Measurements from ENCODE around the gene HGD. TPM values are rescaled to one million over a fixed set of nuclear protein-coding genes. Genes with fewer than 3 reads are reported as not detected.

Gene HGD
- total and polyA plus RNA-seq, 2 of the 13 experiments (the other 11 are each of a cell fraction or from before 2014, with no cell fraction given): 265 to 398 TPM

- TF ChIP-seq IRF2 (CRISPR knock-in tag; IDR thresholded peaks at IDR 0.05): no peak
Measured at GRCh38 chr3:120689395-120689794, 7.4 kb upstream of the HGD start (continued).

GRCh38 chr3:120688121-120688520 is 6.1 kb upstream of the HGD start:
- Histone ChIP-seq H3K27me3 (ENCODE audit: control insufficient read depth in 1 of 2, insufficient read depth in 2 of 2, low read length in 2 of 2) (no peaks in the 10 kb centered on the region), H4K20me1 (ENCODE audit: insufficient read depth, low read length) (no peaks in the 10 kb centered on the region), H3K4me2 (ENCODE audit: low read depth, low read length) (no peak overlapping the region), H3K9me3 (ENCODE audit: low read length) (no peaks in the 10 kb centered on the region), H3K36me3 (replicated peaks in 1 of 2; ENCODE audit: control insufficient read depth in 1 of 2, insufficient read depth in 2 of 2, low read length in 2 of 2) (0 out of 5 replicates have a peak, but pooled peaks cover 0 to 4% of the 10 kb centered on the region in 2 experiments), H3K9ac (ENCODE audit: insufficient read depth, low read depth, low read length) (no peak overlapping the region), H2AFZ (ENCODE audit: low read length) (no peak overlapping the region), H3K27ac (ENCODE audit: extremely low read length, insufficient read depth, low read length) (no peak overlapping the region), H3K79me2 (ENCODE audit: insufficient read depth, low read length) (no peaks in the 10 kb centered on the region), H3K4me1 (ENCODE audit: insufficient read depth, low read length) (peaks cover 41% of the 10 kb centered on the region), H3K4me3 (replicated peaks in 1 of 3; ENCODE audit: insufficient read depth in 1 of 3, low read depth in 2 of 3, low read length in 3 of 3) (no peak overlapping the region)
- FAIRE-seq: no peak
- no peak for DNase-seq (ENCODE audit: low spot score)
- in situ Hi-C loops (cut with HindIII; ENCODE audit: extremely low pct_ligation_motif_present, low pct_unique_long_range_greater_than_20kb) (no loop called here), intact Hi-C loops (cut with micrococcal nuclease; ENCODE audit: unreplicated experiment) (no loop called here)
- no peak for TF ChIP-seq SKIL (CRISPR knock-in tag; IDR thresholded peaks at IDR 0.05; ENCODE audit: borderline replicate concordance)
- no peak for TF ChIP-seq ZBTB39 (CRISPR knock-in tag; IDR thresholded peaks at IDR 0.05)
- no peak for TF ChIP-seq MNT (IDR thresholded peaks at IDR 0.05)
- no peak for TF ChIP-seq ELF1 (CRISPR knock-in tag; IDR thresholded peaks at IDR 0.05)
- TF ChIP-seq MED8 (CRISPR knock-in tag; IDR thresholded peaks at IDR 0.05; ENCODE audit: insufficient replicate concordance): no peak
- TF ChIP-seq ZNF770 (CRISPR knock-in tag; IDR thresholded peaks at IDR 0.05): no peak
- no peak for TF ChIP-seq CREB3 (CRISPR knock-in tag; IDR thresholded peaks at IDR 0.05)
- TF ChIP-seq ATF1 (CRISPR knock-in tag; IDR thresholded peaks at IDR 0.05): no peak
- TF ChIP-seq ZNF761 (CRISPR knock-in tag; conservative IDR thresholded peaks at IDR 0.05): no peak
- CTCF ChIA-PET (ENCODE audit: low intra/inter-chr PET ratio, low total read pairs): no interaction called here
- no peak for ATAC-seq
- POLR2A ChIA-PET: no interaction called here
- no TSS peak for BruUV-seq (replicated peaks)

Measured in HepG2 (cell line).